ENCODE data around the gene SRCAP.

Gene SRCAP

DNA sequence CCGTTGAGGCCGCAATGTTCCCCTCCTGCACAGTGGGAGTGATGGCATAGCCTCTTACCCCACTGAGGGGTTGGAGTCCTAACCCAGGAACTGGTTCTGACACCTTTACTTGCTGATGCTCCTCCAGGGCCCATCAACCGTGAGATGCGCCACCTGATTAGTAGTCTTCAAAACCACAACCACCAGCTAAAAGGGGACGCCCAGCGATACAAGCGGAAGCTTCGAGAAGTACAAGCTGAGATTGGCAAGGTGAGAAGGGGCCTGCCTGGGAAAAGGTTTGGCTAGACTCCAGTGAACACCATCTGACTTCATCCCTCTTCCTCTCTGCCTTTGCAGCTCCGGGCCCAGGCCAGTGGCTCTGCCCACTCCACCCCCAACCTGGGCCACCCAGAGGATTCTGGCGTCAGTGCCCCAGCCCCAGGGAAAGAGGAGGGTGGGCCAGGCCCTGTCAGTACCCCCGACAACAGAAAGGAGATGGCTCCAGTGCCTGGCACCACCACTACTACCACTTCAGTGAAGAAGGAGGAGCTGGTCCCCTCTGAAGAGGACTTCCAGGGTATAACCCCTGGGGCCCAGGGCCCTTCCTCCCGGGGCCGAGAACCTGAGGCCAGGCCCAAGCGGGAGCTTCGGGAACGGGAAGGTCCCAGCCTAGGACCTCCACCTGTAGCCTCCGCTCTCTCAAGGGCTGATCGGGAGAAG lies 68.9 kb downstream of the SRCAP start:
- TF ChIP-seq, protein P1, sequence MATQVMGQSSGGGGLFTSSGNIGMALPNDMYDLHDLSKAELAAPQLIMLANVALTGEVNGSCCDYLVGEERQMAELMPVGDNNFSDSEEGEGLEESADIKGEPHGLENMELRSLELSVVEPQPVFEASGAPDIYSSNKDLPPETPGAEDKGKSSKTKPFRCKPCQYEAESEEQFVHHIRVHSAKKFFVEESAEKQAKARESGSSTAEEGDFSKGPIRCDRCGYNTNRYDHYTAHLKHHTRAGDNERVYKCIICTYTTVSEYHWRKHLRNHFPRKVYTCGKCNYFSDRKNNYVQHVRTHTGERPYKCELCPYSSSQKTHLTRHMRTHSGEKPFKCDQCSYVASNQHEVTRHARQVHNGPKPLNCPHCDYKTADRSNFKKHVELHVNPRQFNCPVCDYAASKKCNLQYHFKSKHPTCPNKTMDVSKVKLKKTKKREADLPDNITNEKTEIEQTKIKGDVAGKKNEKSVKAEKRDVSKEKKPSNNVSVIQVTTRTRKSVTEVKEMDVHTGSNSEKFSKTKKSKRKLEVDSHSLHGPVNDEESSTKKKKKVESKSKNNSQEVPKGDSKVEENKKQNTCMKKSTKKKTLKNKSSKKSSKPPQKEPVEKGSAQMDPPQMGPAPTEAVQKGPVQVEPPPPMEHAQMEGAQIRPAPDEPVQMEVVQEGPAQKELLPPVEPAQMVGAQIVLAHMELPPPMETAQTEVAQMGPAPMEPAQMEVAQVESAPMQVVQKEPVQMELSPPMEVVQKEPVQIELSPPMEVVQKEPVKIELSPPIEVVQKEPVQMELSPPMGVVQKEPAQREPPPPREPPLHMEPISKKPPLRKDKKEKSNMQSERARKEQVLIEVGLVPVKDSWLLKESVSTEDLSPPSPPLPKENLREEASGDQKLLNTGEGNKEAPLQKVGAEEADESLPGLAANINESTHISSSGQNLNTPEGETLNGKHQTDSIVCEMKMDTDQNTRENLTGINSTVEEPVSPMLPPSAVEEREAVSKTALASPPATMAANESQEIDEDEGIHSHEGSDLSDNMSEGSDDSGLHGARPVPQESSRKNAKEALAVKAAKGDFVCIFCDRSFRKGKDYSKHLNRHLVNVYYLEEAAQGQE (IDR thresholded peaks at IDR 0.05; ENCODE audit: insufficient read depth in 1 of 2, low read depth in 2 of 2, low read length in 2 of 2) = no peak
- TF ChIP-seq SIN3A (IDR thresholded peaks at IDR 0.05; ENCODE audit: borderline replicate concordance, insufficient read depth, low read length) (no peak), POLR2AphosphoS5 (IDR thresholded peaks at IDR 0.05; ENCODE audit: low read depth, low read length) (no peak), TAF1 (IDR thresholded peaks at IDR 0.05; ENCODE audit: borderline replicate concordance, insufficient read depth, low read length) (no peak), FOXP2 (optimal IDR thresholded peaks at IDR 0.05; ENCODE audit: borderline replicate concordance, extremely low read depth, extremely low read length, insufficient read depth) (no peak)

DNA sequence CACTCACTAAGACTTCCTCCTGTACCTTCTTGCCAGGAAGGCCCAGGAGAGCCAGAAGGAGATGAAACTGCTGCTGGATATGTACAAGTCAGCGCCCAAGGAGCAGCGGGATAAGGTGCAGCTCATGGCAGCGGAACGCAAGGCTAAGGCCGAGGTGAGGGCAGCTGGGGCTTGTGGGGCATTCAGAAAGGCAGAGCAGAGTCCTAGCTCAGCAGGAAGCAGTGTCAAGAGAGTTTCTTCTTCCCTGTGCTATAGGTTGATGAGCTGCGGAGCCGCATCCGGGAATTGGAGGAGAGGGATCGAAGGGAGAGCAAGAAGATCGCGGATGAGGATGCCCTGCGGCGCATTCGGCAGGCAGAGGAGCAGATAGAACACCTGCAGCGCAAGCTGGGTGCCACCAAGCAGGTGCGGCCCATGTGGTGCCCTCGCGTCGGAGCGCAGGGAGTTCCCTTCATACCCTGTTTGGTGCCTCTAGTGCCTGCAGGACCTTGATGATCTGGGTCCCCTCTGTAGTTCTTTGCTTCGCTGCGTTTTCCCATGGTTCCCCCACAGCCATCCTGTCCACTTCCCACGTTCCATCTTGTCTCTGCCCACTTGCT lies 69.7 kb downstream of the SRCAP start:
- TF ChIP-seq TAF1 (IDR thresholded peaks at IDR 0.05; ENCODE audit: borderline replicate concordance, insufficient read depth, low read length) (no peak), SIN3A (IDR thresholded peaks at IDR 0.05; ENCODE audit: borderline replicate concordance, insufficient read depth, low read length) (no peak), POLR2AphosphoS5 (IDR thresholded peaks at IDR 0.05; ENCODE audit: low read depth, low read length) (no peak), FOXP2 (optimal IDR thresholded peaks at IDR 0.05; ENCODE audit: borderline replicate concordance, extremely low read depth, extremely low read length, insufficient read depth) (no peak)
- TF ChIP-seq, protein P1 (IDR thresholded peaks at IDR 0.05; ENCODE audit: insufficient read depth in 1 of 2, low read depth in 2 of 2, low read length in 2 of 2) = no peak

DNA sequence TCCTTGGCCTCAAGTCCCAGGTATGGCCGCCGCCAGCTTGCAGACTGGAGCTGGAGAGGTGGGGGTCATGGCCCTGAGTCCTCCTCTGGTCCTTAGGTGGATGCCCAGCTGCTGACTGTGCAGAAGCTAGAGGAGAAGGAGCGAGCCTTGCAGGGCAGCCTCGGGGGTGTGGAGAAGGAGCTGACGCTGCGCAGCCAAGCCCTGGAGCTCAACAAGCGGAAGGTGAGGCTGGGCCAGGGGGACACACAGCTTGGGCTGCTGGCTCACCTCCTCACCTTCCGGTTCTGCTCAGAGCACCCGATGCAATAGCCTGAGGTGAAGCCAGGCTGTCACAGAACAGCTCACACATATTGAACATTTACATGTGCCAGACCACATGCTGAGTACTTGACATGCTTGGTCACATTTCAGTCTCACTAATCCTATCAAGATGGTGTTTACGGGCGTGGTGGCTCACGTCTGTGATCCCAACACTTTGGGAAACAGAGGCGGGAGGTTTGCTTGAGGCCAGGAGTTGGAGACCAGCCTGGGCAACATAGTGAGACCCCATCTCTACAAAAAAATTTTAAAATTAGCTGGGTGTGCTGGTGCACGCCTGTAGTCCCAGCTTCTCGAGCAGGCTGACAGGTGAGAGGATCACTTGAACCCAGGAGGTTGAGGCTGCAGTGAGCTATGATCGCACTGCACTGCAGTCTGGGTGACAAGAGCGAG lies 70.6 kb downstream of the SRCAP start:
- TF ChIP-seq POLR2AphosphoS5 (IDR thresholded peaks at IDR 0.05; ENCODE audit: low read depth, low read length) = no peak
- no peak for TF ChIP-seq SIN3A (IDR thresholded peaks at IDR 0.05; ENCODE audit: borderline replicate concordance, insufficient read depth, low read length)

DNA sequence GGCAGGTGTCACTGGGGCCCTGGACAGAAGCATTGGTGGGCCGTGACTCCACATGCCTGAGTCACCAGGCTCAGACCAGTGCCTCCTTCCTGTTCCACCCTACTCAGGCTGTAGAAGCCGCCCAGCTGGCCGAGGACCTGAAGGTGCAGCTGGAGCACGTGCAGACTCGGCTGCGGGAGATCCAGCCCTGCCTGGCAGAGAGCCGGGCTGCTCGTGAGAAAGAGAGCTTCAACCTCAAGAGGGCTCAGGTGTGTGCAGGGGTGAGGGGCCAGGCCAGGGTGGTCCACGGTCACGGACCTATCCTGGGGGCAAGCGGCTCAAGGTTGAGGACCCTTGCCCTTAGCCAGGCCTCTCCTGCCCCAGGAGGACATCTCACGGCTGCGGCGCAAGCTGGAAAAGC lies 72.8 kb downstream of the SRCAP start:
- TF ChIP-seq POLR2AphosphoS5 (IDR thresholded peaks at IDR 0.05; ENCODE audit: low read depth, low read length) (no peak), SIN3A (IDR thresholded peaks at IDR 0.05; ENCODE audit: borderline replicate concordance, insufficient read depth, low read length) (no peak), FOXP2 (optimal IDR thresholded peaks at IDR 0.05; ENCODE audit: borderline replicate concordance, extremely low read depth, extremely low read length, insufficient read depth) (no peak), TAF1 (IDR thresholded peaks at IDR 0.05; ENCODE audit: borderline replicate concordance, insufficient read depth, low read length) (no peak)
- TF ChIP-seq, protein P1 (IDR thresholded peaks at IDR 0.05; ENCODE audit: insufficient read depth in 1 of 2, low read depth in 2 of 2, low read length in 2 of 2) = no peak

DNA sequence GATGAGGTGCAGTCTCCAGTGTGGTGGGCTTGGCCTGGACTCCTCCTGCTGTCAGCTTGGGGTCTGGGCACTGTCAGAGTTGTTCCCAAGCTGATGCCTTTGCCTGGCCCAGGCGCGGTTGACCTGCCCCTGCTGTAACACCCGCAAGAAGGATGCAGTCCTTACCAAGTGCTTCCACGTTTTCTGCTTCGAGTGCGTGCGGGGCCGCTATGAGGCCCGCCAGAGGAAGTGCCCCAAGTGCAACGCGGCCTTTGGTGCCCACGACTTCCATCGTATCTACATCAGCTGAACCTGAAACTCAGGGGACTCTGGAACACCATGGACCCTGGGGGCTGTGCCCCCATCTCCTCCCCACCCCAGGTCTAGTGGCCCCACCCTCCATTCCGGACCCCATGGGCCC lies 74.9 kb downstream of the SRCAP start:
- TF ChIP-seq, protein P1 (IDR thresholded peaks at IDR 0.05; ENCODE audit: insufficient read depth in 1 of 2, low read depth in 2 of 2, low read length in 2 of 2) = no peak
- TF ChIP-seq POLR2AphosphoS5 (IDR thresholded peaks at IDR 0.05; ENCODE audit: low read depth, low read length) (no peak), TAF1 (IDR thresholded peaks at IDR 0.05; ENCODE audit: borderline replicate concordance, insufficient read depth, low read length) (no peak), FOXP2 (optimal IDR thresholded peaks at IDR 0.05; ENCODE audit: borderline replicate concordance, extremely low read depth, extremely low read length, insufficient read depth) (no peak), SIN3A (IDR thresholded peaks at IDR 0.05; ENCODE audit: borderline replicate concordance, insufficient read depth, low read length) (no peak)
